TTC549 (cell line): ENCODE data around the gene FAM131C.
"Not testable (repeated sequence)": the region's sequence is repeated elsewhere in the genome, so short reads cannot be mapped to it uniquely, and the experiment has no call there.

ENCODE experiments used
- FAIRE-seq: peaks from 2 replicates; lab custom pipeline; 2012; peaks lifted over from hg19 to GRCh38; lab: Jason Lieb, UNC

Gene FAM131C

GRCh38 chr1:16033103-16033632 is 40.3 kb downstream of the FAM131C start:
- not testable (repeated sequence) for FAIRE-seq

GRCh38 chr1:16032388-16033102 is 40.9 kb downstream of the FAM131C start:
- FAIRE-seq, result peak; percentile 3

GRCh38 chr1:16031551-16031950 is 41.9 kb downstream of the FAM131C start:
- no peak for FAIRE-seq

DNA sequence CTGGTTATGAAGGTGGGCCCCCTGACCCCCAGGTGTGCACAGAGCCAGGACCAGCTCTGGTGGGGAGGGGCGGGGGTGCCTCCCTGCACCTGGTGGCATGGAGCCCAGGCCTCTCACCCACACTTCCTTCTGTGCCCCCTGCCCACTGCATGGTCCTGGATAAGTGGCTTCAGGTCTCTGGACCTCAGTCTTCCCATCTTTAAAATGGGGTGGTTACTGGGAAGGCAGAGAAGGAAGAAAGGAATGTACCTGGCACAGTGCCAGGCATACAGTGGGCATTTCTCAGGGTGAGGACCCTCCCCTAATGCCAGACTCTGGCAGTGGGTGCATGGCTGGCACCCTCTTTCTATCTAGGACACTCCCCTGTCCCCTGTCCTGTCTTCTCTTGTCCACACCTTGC is 44.2 kb downstream of the FAM131C start:
- no peak for FAIRE-seq

DNA sequence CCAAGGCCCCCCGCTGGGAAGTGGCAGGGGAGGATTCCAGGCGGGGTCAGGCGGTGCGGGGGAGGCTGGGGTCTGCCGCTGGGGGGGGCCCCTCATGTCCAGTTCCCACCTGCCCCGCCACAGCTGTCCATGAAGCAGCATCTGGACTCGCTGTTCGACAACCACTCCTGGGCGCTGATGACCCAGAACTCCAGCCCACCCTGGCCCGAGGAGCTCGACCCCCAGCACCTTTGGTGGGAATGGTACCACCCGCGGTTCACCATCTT is 44.5 kb downstream of the FAM131C start:
- FAIRE-seq, result not testable (repeated sequence)

DNA sequence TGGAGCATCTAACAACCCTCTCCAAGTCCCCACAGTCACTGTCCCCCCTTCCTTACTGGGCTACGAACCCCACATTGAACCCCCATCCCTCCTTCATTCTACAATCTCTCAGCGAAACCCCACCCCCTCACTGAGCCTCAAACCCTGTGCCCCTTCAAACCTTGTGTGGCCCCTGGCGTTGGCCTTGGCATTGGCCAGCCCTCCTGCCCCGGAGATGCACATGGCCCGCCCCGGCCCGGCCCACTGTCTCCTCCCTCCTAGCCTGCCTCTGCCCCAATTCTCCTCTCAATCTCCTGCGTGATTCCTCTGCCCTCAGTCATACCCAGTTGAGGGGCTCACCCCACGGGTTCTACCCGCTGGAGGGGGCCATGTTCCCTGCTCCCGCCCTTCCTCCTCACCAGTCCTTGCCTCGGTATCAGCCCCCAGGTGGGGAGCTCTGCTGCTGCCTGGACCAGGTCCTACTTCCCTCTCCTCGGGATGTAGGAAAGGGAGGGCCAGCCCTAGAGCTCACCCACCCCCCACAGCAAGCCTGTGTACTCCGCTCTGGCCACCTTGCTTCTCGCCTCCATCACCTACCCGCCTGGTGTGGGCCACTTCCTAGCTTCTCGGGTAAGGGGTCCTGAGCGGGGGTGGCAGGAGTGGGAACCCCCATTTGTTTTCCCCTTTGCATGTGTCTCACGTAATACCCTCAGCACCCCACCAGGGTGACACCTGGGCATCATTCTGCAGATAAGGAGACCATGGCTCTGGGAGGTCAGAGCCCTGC is 45.0 kb downstream of the FAM131C start:
- no peak for FAIRE-seq

- no peak for FAIRE-seq
Measured at GRCh38 chr1:16026723-16027484, 46.5 kb downstream of the FAM131C start.

DNA sequence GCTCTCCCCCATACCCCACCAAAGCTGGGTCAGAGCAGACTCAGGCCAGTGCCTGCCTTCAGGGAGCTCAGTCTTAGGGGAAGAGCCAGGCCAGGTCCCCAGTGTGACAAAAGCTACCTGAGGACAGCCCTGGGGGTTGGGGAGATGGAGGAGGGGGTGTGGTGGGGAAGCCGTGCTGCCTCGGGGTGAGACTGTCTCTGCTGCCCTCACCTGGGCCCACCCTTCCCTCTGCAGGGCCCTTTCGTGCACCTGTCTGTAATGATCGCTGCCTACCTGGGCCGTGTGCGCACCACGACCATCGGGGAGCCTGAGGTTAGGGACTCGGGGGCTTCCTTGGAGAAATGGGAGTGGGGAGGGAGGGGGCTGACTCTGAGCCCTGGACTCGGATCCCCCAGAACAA is 47.1 kb downstream of the FAM131C start:
- FAIRE-seq, result not testable (repeated sequence)

GRCh38 chr1:16023050-16023653 is 50.3 kb downstream of the FAM131C start:
- FAIRE-seq, result no peak

DNA sequence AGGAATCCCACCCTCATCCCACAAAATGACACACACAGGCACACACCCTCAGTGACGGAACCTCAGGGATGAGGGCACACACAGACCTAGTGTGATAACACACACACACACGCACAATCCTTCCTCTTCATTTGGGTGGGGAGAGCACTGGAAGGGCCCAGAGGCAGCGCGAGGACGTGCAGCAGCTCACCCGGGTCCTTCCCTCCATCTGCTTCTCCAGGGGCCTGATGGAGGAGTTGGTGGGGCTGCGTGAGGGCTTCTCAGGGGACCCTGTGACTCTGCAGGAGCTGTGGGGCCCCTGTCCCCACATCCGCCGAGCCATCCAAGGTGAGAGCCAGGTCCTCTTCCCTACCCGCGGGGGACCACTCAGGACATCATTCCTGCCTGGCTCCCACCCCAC is 51.1 kb downstream of the FAM131C start:
- no peak for FAIRE-seq

DNA sequence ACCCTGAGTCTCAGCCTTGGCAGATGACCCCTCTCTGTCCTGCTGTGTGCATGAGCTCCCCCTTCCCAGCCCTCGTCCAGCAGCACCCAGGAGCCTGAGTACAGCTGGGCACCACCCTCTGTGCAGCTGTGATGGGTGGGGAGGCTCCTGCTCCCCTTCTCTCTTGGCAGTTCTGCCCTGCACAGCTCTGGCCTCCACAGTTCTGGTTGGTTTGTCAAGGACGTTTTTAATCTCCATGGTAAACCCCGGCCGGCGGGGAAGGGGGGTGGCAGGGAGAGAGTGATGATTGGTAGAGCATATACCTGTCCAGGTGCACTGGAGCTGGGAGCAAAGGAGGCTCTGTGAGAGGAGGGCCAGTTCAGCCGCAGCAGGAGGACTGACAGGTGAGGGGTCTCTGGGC is 51.8 kb downstream of the FAM131C start, which contains the start of gene CLCNKA:
CLCNKA (plus strand) TSS at position 356 of the 400 bp plus-strand sequence. CDS start 584 bp downstream, outside the sequence.
- no peak for FAIRE-seq

- FAIRE-seq, result not testable (repeated sequence)
Measured at GRCh38 chr1:16020878-16021277, 52.6 kb downstream of the FAM131C start.

- FAIRE-seq, result no peak
Measured at GRCh38 chr1:16020325-16020724, 53.1 kb downstream of the FAM131C start.

DNA sequence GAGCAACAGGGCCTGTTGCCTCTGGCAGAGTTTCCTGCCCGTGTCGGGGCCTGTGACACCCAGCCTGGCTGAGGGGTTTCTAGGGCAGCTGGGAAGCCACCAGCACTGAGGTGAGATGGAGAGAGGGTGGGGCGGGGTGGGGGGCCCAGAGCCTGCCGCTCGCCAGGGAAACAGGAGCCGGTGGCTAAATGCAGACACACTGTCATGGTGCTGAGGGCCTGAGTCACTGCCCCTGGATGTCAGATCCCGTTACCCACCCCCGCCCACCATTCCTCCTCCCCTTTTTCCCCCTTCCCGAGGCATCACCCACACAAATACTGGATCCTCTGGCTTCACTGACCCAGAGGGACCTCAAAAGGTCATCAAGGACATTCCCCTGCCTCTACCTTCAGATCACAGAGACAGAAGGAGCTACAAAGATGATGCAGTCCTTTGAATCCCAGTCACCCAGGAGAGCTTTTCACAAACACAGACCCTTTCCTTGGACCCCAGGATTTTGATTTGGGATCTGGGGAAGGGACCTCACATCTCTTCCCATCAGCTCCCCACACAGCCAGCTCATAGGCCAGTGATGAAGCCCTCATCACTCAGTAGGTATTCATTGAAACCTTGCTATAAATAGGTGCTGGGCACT is 53.7 kb downstream of the FAM131C start:
- no peak for FAIRE-seq

- no peak for FAIRE-seq
Measured at GRCh38 chr1:16018749-16019643, 54.5 kb downstream of the FAM131C start.

- FAIRE-seq, result no peak
Measured at GRCh38 chr1:16018308-16018707, 55.1 kb downstream of the FAM131C start.

DNA sequence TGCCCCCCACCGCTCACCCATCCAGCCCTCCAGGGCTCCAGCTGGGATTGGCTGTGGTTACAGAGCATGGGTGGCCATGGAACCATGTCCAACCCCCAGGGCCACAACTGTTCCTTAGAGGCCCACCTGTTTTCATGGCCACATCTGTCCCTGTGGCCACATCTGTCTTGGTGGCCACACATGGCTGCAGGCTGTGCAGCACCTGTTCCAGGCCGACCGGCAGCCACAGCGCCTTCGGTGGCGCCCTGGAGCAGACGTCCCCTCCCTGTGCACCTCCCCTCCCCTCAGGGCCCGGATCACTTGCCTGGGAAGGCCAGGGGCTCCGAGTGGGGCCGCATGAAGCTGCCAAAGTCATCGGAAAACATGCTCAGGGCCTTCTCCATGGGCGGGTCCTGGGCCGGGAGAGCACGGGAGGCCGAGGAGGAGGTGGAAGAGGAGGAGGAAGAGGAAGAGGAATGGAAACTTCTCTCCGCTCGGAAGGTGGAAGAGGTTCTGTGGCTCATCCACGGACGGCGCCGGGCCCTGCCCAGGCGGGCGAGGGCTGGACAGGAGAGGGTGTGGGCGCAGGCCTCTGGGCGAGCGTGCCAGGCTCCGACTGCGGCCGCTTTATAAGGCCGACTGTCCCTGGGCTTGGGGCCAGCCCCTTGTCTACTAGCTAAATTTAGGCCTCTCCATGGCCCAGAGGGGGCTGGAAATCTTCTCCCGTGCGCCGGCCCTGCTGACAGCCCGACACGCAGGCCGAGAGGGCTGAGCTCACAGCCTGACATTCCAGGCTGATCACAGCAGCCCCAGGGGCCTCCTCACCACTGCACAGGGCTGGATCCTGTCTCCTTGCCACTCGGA is 55.8 kb downstream of the FAM131C start, which contains the start of gene HSPB7:
HSPB7 (minus strand) TSS at position 583 of the 843 bp plus-strand sequence; CDS start at position 503, 80 bp downstream.
- no peak for FAIRE-seq

DNA sequence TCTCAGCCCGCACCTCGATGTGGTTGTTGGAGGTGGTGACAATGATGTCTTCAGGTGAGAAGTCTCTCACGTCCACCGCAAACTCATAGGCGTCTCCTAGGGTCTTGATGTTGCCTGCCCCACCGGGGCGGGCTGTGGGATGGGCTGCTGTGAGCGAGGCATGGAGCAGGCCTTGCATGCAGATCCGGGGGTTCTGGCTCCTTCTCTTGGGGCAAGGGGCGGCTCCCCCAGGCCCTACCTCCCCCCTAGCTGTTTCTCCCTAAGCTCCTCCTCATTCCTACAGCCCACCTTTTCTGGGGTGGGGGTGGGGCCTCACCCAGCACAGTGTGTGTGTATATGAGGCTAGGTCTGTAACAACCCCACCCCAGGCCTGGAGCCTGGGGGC is 56.4 kb downstream of the FAM131C start:
- no peak for FAIRE-seq

DNA sequence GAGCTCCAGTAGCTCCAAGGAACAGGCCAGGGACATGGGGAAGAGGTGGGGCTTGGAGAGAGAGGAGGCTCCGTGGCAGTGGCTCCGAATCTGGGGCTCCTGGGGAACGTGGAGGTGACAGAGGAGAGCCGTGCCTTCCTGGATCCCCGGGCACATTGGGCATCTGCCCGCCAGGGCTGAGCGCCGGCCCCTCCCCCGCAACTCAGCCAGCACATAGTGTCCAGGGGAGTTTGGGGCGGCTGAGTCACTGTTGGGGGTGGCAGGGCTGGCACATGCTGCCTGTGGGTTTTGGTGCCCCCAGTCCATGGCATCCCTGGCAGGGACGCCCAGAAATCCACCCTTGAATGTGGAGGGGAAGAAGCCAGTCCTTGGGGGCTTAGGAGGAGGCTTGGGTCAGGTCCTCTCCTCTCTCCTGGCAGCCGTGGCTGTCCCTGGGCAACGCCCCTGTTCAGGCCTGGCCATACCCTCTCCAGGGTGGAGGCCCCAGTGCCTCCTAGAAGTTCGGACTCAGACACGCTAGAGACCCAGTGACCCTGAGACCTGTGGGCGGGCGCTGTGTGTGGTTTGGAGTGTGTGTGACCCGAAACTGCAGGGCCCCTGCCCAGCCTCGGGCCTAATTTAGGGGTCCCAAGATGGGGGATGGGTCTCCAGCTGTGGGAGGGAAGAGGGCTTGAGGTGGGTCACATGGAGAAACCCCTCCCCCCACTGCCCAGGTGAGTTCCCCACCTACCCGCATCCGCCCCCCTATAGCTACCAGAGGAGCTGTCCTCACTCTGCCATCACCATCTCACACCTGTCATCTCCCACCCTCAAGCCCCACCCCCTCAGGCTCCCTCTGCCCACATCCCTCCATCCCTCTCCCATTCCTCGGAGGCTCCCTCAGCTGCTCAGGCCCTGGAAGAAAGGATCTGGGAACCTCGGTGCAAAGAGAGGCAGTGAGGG is 57.2 kb downstream of the FAM131C start:
- no peak for FAIRE-seq
